GM12874 (cell line): Measurements from ENCODE around the gene NEU1.

Experiments
- CTCF ChIP-seq: IDR thresholded peaks from 2 replicates; pipeline ENCODE4 v1.5.1; 2011; ENCODE audit warnings: low read depth, mild to moderate bottlenecking, control low read depth, low read length, moderate library complexity; ENCODE audit not compliant: insufficient read depth

The NEU1 gene

DNA sequence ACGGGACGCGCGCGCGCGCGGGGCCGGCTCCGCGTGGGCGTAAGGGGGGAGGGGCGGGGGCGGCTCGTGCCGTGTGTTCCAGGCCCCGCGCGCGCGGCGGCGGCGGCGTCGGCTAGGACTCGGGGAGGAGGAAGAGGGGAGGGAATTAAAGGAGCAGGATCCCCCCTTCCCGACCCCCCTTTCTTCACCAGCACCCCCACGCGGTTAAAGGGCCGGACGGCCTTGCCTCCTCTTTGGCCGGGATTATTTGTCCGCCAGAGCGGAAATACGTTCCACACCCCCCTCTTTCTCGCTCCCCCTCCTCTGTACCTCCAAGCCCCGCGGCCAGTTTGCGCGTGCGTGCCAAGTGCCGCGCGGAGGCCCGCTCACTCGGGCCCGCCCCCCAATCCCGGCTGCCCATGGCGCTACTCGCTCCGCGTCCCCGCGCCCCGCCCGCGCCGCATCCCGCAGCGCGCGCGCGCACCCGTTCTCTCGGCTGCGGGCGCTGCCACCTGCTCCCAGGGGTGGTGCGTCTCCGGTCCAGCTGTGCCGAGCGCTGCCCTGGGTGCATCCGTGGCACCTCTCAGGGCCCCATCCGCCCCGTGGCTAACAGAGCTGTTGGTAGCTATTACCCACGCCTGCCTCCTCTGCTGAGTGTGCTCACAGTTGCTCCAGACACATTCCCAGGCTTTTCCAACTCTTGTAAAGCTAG lies 39.5 kb upstream of the NEU1 start, which contains the start of gene ZBTB12:
ZBTB12 (minus strand) TSS at position 134 of the 691 bp plus-strand sequence. CDS start 781 bp downstream, outside the sequence.
- no peak for TF ChIP-seq CTCF

DNA sequence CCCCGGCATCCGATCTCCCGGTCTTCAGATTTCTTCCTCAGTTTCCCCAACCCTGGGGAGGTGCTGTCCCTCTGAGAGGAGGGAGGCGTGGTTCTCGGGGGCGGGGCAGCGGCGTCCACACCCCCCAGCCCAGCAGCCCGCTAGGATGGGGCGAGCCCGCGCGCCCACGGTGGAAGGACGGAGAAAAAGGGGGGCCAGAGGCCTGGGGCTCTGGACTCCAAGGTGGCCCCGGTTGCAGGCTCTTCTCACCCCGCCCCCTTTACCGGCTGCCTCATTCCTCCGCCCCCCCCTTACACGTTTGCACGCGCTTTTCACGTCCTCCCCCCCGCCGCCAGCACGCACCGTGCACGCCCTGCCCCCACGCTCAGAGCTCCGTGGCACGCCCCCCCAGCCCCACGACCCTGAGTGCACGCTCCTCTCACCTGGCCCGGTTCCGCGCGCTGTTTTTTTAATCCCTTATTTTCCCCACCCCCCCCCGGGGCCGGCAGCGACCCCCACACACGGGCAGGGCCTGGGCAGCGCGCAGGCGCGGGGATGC lies 38.9 kb upstream of the NEU1 start:
- TF ChIP-seq CTCF = no peak

DNA sequence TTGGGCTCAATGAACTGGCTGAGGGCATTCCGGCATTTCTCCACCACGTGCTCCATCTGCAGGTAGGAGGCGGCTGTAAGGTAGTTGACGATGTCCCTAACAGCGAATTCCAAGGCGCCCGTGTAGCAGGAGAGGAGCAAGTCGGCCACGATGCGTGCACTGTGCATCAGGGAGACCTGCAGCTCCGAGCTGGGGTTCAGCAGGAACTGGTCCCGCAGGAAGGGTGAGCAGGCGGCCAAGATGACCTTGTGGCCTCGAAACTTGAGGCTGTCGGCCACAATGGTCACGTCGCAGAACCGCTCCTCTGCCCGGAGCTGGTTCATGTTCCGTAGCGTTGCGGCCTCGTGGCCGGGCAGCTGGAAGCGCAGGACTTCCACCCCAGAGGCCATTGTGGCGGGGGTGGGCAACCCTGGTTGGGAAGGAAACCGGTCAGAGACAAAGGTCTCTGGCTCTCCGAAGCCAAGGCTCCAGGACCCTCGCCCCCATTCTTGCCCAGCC lies 38.3 kb upstream of the NEU1 start:
- TF ChIP-seq CTCF = no peak

GRCh38 chr6:31899882-31900722 lies 37.5 kb upstream of the NEU1 start:
- TF ChIP-seq CTCF = no peak

DNA sequence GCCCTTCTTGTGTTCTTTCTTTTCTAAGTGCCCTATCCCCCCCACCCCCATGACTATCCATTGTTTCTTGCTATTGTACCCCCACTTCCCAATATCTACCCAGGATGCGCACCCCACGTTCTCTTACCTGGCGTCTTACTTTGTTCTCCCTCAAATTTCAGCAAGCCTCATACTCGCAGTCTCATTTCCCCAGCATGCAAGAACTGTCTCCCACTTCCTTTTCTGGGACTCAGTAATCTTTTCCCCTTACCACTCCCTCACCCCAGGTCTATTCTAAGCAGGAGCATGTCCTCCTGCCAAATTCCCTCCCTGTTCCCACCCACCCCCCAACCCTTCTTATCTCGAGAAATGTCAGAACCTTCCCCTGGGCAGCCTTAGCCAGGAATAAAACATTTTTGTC lies 36.6 kb upstream of the NEU1 start:
- TF ChIP-seq CTCF = no peak

GRCh38 chr6:31898383-31899011 lies 35.9 kb upstream of the NEU1 start:
- TF ChIP-seq CTCF = no peak
